Measurements from ENCODE around the gene KRT72.

DNA sequence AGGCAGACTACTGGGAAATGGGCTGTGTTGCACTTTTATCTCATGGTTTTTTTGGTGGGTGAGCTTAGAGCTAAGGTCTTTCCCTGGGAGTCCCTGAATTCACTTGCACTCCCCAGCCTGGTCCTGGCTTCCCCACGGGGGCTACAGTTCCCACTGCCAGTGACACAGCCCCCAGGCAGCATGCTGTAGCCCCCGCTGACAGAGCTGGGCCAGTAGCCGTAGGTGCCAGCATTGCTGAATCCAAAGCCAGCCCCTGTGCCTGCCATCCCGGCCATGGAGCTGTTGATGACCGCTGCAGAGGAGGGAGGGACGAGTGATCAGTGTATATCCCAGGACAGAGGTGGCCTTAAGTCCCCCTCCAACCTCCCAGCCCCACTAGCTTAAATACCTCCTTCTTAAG is 6.9 kb upstream of the KRT72 start:
- no peak for TF ChIP-seq POLR2A (IDR thresholded peaks at IDR 0.05; ENCODE audit: borderline replicate concordance, extremely low read depth, insufficient read depth, insufficient read length)
- no peak for TF ChIP-seq EZH2phosphoT487 (IDR thresholded peaks at IDR 0.05; ENCODE audit: borderline replicate concordance)
- TF ChIP-seq, protein P1, sequence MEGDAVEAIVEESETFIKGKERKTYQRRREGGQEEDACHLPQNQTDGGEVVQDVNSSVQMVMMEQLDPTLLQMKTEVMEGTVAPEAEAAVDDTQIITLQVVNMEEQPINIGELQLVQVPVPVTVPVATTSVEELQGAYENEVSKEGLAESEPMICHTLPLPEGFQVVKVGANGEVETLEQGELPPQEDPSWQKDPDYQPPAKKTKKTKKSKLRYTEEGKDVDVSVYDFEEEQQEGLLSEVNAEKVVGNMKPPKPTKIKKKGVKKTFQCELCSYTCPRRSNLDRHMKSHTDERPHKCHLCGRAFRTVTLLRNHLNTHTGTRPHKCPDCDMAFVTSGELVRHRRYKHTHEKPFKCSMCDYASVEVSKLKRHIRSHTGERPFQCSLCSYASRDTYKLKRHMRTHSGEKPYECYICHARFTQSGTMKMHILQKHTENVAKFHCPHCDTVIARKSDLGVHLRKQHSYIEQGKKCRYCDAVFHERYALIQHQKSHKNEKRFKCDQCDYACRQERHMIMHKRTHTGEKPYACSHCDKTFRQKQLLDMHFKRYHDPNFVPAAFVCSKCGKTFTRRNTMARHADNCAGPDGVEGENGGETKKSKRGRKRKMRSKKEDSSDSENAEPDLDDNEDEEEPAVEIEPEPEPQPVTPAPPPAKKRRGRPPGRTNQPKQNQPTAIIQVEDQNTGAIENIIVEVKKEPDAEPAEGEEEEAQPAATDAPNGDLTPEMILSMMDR (IDR thresholded peaks at IDR 0.05 in 2 of 3, conservative IDR thresholded peaks at IDR 0.05 in 1 of 3; ENCODE audit: borderline replicate concordance in 1 of 3, insufficient read depth in 1 of 3, low read depth in 2 of 3, low read length in 2 of 3): no peak
- no peak for TF ChIP-seq EZH2 (IDR thresholded peaks at IDR 0.05)
- no peak for TF ChIP-seq POLR2AphosphoS5 (IDR thresholded peaks at IDR 0.05; ENCODE audit: low read depth, low read length)

Measured in HCT116 (cell line).